Kidney (tissue), 14 donors: ENCODE measurements around the gene SC5D. TPM values are rescaled to one million over a fixed set of nuclear protein-coding genes. Genes with fewer than 3 reads are reported as not detected.

Experiments
- DNase-seq, 5 donors: peaks; one replicate each; pipeline ENCODE4 v3.0.0-alpha.2; 2013 to 2020
- FAIRE-seq: peaks from 2 replicates; lab custom pipeline; 2012; peaks lifted over from hg19 to GRCh38; lab: Jason Lieb, UNC
- H3K27ac ChIP-seq, 2 donors: one replicate each; pipeline ENCODE4 v1.7.0; 2013; ENCODE audit warnings: low read depth in 2 of 2, low read length in 2 of 2, inconsistent platforms in 1 of 2
- H3K27me3 ChIP-seq: one replicate; pipeline ENCODE4 v1.7.1; 2013; ENCODE audit warnings: low read length, inconsistent platforms; ENCODE audit not compliant: control insufficient read depth, insufficient read depth
- H3K36me3 ChIP-seq, 3 donors: one replicate each; pipeline versions ENCODE4 v1.7.0 to v1.7.1; 2013; ENCODE audit warnings: low read length in 3 of 3, control low read depth in 1 of 3, inconsistent platforms in 1 of 3; ENCODE audit not compliant: insufficient read depth in 3 of 3, control insufficient read depth in 2 of 3
- H3K4me1 ChIP-seq, 3 donors: one replicate each; pipeline versions ENCODE4 v1.7.0 to v1.7.1; 2013; ENCODE audit warnings: low read length in 3 of 3, inconsistent platforms in 1 of 3, low read depth in 1 of 3; ENCODE audit not compliant: control insufficient read depth in 2 of 3, insufficient read depth in 2 of 3
- H3K4me3 ChIP-seq, 3 donors: one replicate each; pipeline versions ENCODE4 v1.7.0 to v1.8.1; 2013; ENCODE audit warnings: low read length in 3 of 3, control low read depth in 1 of 3, inconsistent platforms in 1 of 3
- H3K9ac ChIP-seq, 3 donors: one replicate each; pipeline versions ENCODE4 v1.7.0 to v1.7.1; 2013; ENCODE audit warnings: low read length in 3 of 3, control low read depth in 1 of 3, inconsistent platforms in 1 of 3
- H3K9me3 ChIP-seq, 3 donors: one replicate each; pipeline versions ENCODE4 v1.7.0 to v1.7.1; 2013; ENCODE audit warnings: low read length in 3 of 3, control low read depth in 1 of 3, inconsistent platforms in 1 of 3; ENCODE audit not compliant: control insufficient read depth in 2 of 3, insufficient read depth in 1 of 3
- CTCF ChIP-seq: IDR thresholded peaks from 3 replicates; pipeline ENCODE4 v1.5.1; 2012; ENCODE audit warnings: mild to moderate bottlenecking, moderate library complexity, borderline replicate concordance; ENCODE audit not compliant: insufficient read depth; ENCODE audit errors: extremely low read depth
- intact Hi-C: fragments of 100-400 bp; cut with DNase I; formaldehyde crosslinking; loops from one replicate; pipeline ENCODE4 v1.11.1; 2022
- polyA plus RNA-seq: library from polyadenylated mRNA; stranded (reverse); fragments of 350-450 nt; fragmentation: Illumina TruSeq; extraction: RNeasy Lipid Tissue Mini Kit (QIAGEN cat#74804); gene quantifications from one replicate; pipeline ENCODE4 v1.2.3, GENCODE V29; 2014; ENCODE audit warnings: low read depth, low replicate concordance; ENCODE audit not compliant: insufficient read depth
- total RNA-seq: library from RNA; stranded (reverse); fragmentation: NEBNext Ultra II Directional; extraction: Animal tissue kit (Norgen Biotek cat#: 25700); gene quantifications from one replicate; pipeline ENCODE4 v1.2.1, GENCODE V29; 2021
- donor health status: control.
- donor health status: control.
- donor health status: control.
- donor health status: control.
- donor health status: control.
- donor health status: DM: yes; HTN: yes; CAD: no.
- donor health status: Normal renal cell carcinoma (clear cell type).

The SC5D gene
- total and polyA plus RNA-seq, 2 donors from 2014 or later = 26.6 to 43.3 TPM

GRCh38 chr11:121323046-121323607 is 30.6 kb downstream of the SC5D start:
- H3K4me1 ChIP-seq = no peaks in the 10 kb centered on the region
- no peak overlapping the region for H3K9ac ChIP-seq
- H3K27ac ChIP-seq = no peak overlapping the region
- no peak overlapping the region for H3K4me3 ChIP-seq
- H3K36me3 ChIP-seq = no peaks in the 10 kb centered on the region
- H3K9me3 ChIP-seq = no peaks in the 10 kb centered on the region
- DNase-seq = peak in 1 of 5 donors; percentile 38
- no peak for FAIRE-seq
- H3K27me3 ChIP-seq = no peaks in the 10 kb centered on the region
- intact Hi-C loops = no loop called here
- TF ChIP-seq CTCF = no peak

GRCh38 chr11:121326230-121326629 is 33.7 kb downstream of the SC5D start:
- Histone ChIP-seq H3K9ac (no peak overlapping the region), H3K27me3 (no peaks in the 10 kb centered on the region), H3K27ac (no peak overlapping the region), H3K36me3 (no peaks in the 10 kb centered on the region), H3K4me1 (no peaks in the 10 kb centered on the region), H3K9me3 (no peaks in the 10 kb centered on the region), H3K4me3 (no peak overlapping the region)
- intact Hi-C loops = no loop called here
- DNase-seq (no peak), FAIRE-seq (no peak)
- no peak for TF ChIP-seq CTCF

- DNase-seq (no peak), FAIRE-seq (no peak)
- intact Hi-C loops = no loop called here
- Histone ChIP-seq H3K36me3 (no peaks in the 10 kb centered on the region), H3K9ac (no peak overlapping the region), H3K4me1 (no peaks in the 10 kb centered on the region), H3K9me3 (no peaks in the 10 kb centered on the region), H3K27ac (no peak overlapping the region), H3K27me3 (no peaks in the 10 kb centered on the region), H3K4me3 (no peak overlapping the region)
- no peak for TF ChIP-seq CTCF
Observed at GRCh38 chr11:121327553-121327952, 35.0 kb downstream of the SC5D start.
